ENCODE measurements around the gene FERMT3. TPM values are rescaled to one million over a fixed set of nuclear protein-coding genes. Genes with fewer than 3 reads are reported as not detected.

Gene FERMT3
- total and polyA plus RNA-seq, 4 donors, result 3.4 to 47.2 (median 9.7) TPM

DNA sequence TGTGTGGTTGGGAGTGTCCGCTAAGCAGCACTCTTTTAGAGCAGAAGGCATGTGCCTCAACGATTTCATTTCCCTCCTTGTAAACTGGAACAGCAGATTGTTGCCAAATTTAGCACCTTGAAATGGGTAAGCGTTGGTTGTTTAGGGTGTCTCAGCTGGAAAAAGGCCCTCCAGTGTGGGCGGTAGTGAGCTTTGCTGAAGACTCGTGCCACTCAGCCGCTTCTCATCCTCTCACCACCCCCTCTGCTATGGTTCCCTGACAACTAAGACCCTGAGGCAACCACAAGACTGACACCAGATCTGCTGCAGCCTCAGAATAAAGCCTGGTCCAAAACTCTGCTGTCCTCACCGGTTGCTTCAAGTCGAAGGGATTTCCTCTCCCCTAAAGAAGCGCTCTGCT lies 9.9 kb upstream of the FERMT3 start:
- 90% methylated on average over 9 of the region's 9 CpGs for whole genome bisulfite sequencing
- no peak overlapping the region for H3K9ac ChIP-seq (ENCODE audit: low read depth in 1 of 2, low read length in 2 of 2)

DNA sequence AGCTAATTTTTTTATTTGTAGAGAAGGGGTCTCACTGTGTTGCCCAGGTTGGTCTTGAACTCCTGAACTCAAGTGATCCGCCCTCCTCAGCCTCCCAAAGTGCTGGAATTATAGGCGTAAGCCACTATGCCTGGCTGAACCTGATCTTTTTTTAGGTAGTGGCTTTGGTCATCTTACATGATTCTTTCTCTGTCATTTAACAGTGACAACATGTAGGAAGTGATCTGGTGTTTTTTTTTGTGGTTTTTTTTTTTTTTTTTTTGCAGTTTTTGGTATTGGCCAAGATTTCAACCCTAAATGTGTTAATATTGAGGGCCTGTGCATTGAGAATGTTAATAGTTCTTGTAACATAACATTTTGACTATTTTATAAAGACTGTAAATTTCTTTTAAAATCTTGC lies 8.0 kb upstream of the FERMT3 start:
- no peak overlapping the region for H3K4me3 ChIP-seq (ENCODE audit: low read depth in 1 of 3, low read length in 3 of 3)
- H3K27me3 ChIP-seq (ENCODE audit: control insufficient read depth in 4 of 4, insufficient read depth in 4 of 4, low read length in 3 of 4), result no peaks in the 10 kb centered on the region
- H3K36me3 ChIP-seq (ENCODE audit: control insufficient read depth in 4 of 4, insufficient read depth in 3 of 4, low read depth in 1 of 4, low read length in 3 of 4), result peaks cover 24 to 77% (median 68%) of the 10 kb centered on the region in 4 donors
- 94% methylated on average over 2 of the region's 2 CpGs for WGBS
- no peak overlapping the region for H3K27ac ChIP-seq (ENCODE audit: low read depth in 1 of 2, low read length in 2 of 2)
- H3K9me3 ChIP-seq (ENCODE audit: control insufficient read depth in 4 of 4, low read length in 3 of 4), result no peaks in the 10 kb centered on the region
- H3K4me1 ChIP-seq (ENCODE audit: control insufficient read depth in 4 of 4, insufficient read depth in 4 of 4, low read length in 3 of 4), result peaks cover 0 to 6% (median 0%) of the 10 kb centered on the region in 4 donors
- DNase-seq (ENCODE audit: low spot score), result no peak
- TF ChIP-seq, protein P1, sequence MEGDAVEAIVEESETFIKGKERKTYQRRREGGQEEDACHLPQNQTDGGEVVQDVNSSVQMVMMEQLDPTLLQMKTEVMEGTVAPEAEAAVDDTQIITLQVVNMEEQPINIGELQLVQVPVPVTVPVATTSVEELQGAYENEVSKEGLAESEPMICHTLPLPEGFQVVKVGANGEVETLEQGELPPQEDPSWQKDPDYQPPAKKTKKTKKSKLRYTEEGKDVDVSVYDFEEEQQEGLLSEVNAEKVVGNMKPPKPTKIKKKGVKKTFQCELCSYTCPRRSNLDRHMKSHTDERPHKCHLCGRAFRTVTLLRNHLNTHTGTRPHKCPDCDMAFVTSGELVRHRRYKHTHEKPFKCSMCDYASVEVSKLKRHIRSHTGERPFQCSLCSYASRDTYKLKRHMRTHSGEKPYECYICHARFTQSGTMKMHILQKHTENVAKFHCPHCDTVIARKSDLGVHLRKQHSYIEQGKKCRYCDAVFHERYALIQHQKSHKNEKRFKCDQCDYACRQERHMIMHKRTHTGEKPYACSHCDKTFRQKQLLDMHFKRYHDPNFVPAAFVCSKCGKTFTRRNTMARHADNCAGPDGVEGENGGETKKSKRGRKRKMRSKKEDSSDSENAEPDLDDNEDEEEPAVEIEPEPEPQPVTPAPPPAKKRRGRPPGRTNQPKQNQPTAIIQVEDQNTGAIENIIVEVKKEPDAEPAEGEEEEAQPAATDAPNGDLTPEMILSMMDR (IDR thresholded peaks at IDR 0.05; ENCODE audit: low read depth, low read length, missing input control), result no peak
- H3K9ac ChIP-seq (ENCODE audit: low read depth in 1 of 2, low read length in 2 of 2), result no peak overlapping the region

More for the DNA sequence above, 9.9 kb upstream of the FERMT3 start:
- no peak for DNase-seq (ENCODE audit: low spot score)
- no peak overlapping the region for H3K27ac ChIP-seq (ENCODE audit: low read depth in 1 of 2, low read length in 2 of 2)
- TF ChIP-seq YY1 (IDR thresholded peaks at IDR 0.05) (no peak), JUND (IDR thresholded peaks at IDR 0.05) (no peak), RAD21 (IDR thresholded peaks at IDR 0.05) (no peak), HNF4A (conservative IDR thresholded peaks at IDR 0.05) (no peak), EGR1 (IDR thresholded peaks at IDR 0.05; ENCODE audit: low read depth in 2 of 2) (no peak), FOXA2 (IDR thresholded peaks at IDR 0.05) (no peak), FOXA1 (IDR thresholded peaks at IDR 0.05) (no peak), NR2F2 (IDR thresholded peaks at IDR 0.05) (no peak), SP1 (IDR thresholded peaks at IDR 0.05) (no peak), HNF4G (IDR thresholded peaks at IDR 0.05) (no peak), RXRA (IDR thresholded peaks at IDR 0.05) (no peak)
- TF ChIP-seq, protein P2, sequence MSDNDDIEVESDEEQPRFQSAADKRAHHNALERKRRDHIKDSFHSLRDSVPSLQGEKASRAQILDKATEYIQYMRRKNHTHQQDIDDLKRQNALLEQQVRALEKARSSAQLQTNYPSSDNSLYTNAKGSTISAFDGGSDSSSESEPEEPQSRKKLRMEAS (IDR thresholded peaks at IDR 0.05), result no peak
- TF ChIP-seq, protein P3, sequence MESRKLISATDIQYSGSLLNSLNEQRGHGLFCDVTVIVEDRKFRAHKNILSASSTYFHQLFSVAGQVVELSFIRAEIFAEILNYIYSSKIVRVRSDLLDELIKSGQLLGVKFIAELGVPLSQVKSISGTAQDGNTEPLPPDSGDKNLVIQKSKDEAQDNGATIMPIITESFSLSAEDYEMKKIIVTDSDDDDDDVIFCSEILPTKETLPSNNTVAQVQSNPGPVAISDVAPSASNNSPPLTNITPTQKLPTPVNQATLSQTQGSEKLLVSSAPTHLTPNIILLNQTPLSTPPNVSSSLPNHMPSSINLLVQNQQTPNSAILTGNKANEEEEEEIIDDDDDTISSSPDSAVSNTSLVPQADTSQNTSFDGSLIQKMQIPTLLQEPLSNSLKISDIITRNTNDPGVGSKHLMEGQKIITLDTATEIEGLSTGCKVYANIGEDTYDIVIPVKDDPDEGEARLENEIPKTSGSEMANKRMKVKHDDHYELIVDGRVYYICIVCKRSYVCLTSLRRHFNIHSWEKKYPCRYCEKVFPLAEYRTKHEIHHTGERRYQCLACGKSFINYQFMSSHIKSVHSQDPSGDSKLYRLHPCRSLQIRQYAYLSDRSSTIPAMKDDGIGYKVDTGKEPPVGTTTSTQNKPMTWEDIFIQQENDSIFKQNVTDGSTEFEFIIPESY (IDR thresholded peaks at IDR 0.05), result no peak
- TF ChIP-seq, protein P4, sequence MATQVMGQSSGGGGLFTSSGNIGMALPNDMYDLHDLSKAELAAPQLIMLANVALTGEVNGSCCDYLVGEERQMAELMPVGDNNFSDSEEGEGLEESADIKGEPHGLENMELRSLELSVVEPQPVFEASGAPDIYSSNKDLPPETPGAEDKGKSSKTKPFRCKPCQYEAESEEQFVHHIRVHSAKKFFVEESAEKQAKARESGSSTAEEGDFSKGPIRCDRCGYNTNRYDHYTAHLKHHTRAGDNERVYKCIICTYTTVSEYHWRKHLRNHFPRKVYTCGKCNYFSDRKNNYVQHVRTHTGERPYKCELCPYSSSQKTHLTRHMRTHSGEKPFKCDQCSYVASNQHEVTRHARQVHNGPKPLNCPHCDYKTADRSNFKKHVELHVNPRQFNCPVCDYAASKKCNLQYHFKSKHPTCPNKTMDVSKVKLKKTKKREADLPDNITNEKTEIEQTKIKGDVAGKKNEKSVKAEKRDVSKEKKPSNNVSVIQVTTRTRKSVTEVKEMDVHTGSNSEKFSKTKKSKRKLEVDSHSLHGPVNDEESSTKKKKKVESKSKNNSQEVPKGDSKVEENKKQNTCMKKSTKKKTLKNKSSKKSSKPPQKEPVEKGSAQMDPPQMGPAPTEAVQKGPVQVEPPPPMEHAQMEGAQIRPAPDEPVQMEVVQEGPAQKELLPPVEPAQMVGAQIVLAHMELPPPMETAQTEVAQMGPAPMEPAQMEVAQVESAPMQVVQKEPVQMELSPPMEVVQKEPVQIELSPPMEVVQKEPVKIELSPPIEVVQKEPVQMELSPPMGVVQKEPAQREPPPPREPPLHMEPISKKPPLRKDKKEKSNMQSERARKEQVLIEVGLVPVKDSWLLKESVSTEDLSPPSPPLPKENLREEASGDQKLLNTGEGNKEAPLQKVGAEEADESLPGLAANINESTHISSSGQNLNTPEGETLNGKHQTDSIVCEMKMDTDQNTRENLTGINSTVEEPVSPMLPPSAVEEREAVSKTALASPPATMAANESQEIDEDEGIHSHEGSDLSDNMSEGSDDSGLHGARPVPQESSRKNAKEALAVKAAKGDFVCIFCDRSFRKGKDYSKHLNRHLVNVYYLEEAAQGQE (IDR thresholded peaks at IDR 0.05), result no peak
- no peaks in the 10 kb centered on the region for H3K9me3 ChIP-seq (ENCODE audit: control insufficient read depth in 4 of 4, low read length in 3 of 4)
- no peaks in the 10 kb centered on the region for H3K27me3 ChIP-seq (ENCODE audit: control insufficient read depth in 4 of 4, insufficient read depth in 4 of 4, low read length in 3 of 4)
- peaks cover 0 to 6% (median 0%) of the 10 kb centered on the region in 4 donors for H3K4me1 ChIP-seq (ENCODE audit: control insufficient read depth in 4 of 4, insufficient read depth in 4 of 4, low read length in 3 of 4)
- H3K4me3 ChIP-seq (ENCODE audit: low read depth in 1 of 3, low read length in 3 of 3), result no peak overlapping the region
- H3K36me3 ChIP-seq (ENCODE audit: control insufficient read depth in 4 of 4, insufficient read depth in 3 of 4, low read depth in 1 of 4, low read length in 3 of 4), result peaks cover 21 to 70% (median 62%) of the 10 kb centered on the region in 4 donors
